HEK293 (cell line): ENCODE data around the gene AP3B1.

Source experiments
- GLI2 ChIP-seq: fragments of 450-650 bp; formaldehyde crosslinking; IDR thresholded peaks from 2 replicates; pipeline ENCODE4; 2017; ENCODE audit warnings: missing biosample characterization, missing genetic modification characterization, low read depth, borderline replicate concordance
- GLIS1 ChIP-seq: fragments of 450-650 bp; formaldehyde crosslinking; IDR thresholded peaks from 2 replicates; pipeline ENCODE4 v1.5.1; 2016; ENCODE audit warnings: missing biosample characterization, missing genetic modification characterization
- GLIS2 ChIP-seq: fragments of 450-650 bp; formaldehyde crosslinking; IDR thresholded peaks from 2 replicates; pipeline ENCODE4 v1.5.1; 2016; ENCODE audit warnings: missing biosample characterization, missing genetic modification characterization
- KLF8 ChIP-seq: fragments of 450-650 bp; formaldehyde crosslinking; IDR thresholded peaks from 2 replicates; pipeline ENCODE4 v1.5.1; 2016; ENCODE audit warnings: missing biosample characterization, missing genetic modification characterization
- KLF9 ChIP-seq: fragments of 450-650 bp; formaldehyde crosslinking; IDR thresholded peaks from 2 replicates; pipeline ENCODE4 v1.5.1; 2016; ENCODE audit warnings: missing biosample characterization, missing genetic modification characterization, low read depth
- MZF1 ChIP-seq: fragments of 450-650 bp; formaldehyde crosslinking; IDR thresholded peaks from 2 replicates; pipeline ENCODE4 v1.5.1; 2017; ENCODE audit warnings: missing biosample characterization, missing genetic modification characterization, borderline replicate concordance
- OSR2 ChIP-seq: fragments of 450-650 bp; formaldehyde crosslinking; IDR thresholded peaks from 2 replicates; pipeline ENCODE4 v1.5.1; 2016; ENCODE audit warnings: missing biosample characterization, missing genetic modification characterization
- YY1 ChIP-seq: fragments of 450-650 bp; formaldehyde crosslinking; IDR thresholded peaks from 2 replicates; pipeline ENCODE4 v1.5.1; 2018; ENCODE audit warnings: missing biosample characterization, missing genetic modification characterization
- ZBTB1 ChIP-seq: fragments of 450-650 bp; formaldehyde crosslinking; IDR thresholded peaks from 2 replicates; pipeline ENCODE4 v1.5.1; 2016; ENCODE audit warnings: missing biosample characterization, missing genetic modification characterization
- ZBTB17 ChIP-seq: fragments of 450-650 bp; formaldehyde crosslinking; IDR thresholded peaks from 2 replicates; pipeline ENCODE4 v1.5.1; 2016; ENCODE audit warnings: missing biosample characterization, missing genetic modification characterization
- ZBTB8A ChIP-seq: fragments of 450-650 bp; formaldehyde crosslinking; IDR thresholded peaks from 2 replicates; pipeline ENCODE4 v1.5.1; 2016; ENCODE audit warnings: missing biosample characterization, missing genetic modification characterization
- ZFHX2 ChIP-seq: fragments of 450-650 bp; formaldehyde crosslinking; conservative IDR thresholded peaks from 2 replicates; pipeline ENCODE4 v1.5.1; 2016; ENCODE audit warnings: missing biosample characterization, missing genetic modification characterization
- ZIC2 ChIP-seq: fragments of 450-650 bp; formaldehyde crosslinking; IDR thresholded peaks from 2 replicates; pipeline ENCODE4 v1.5.1; 2016; ENCODE audit warnings: missing biosample characterization, missing genetic modification characterization
- ZNF112 ChIP-seq: fragments of 450-650 bp; formaldehyde crosslinking; IDR thresholded peaks from 2 replicates; pipeline ENCODE4 v1.5.0; 2017; ENCODE audit warnings: missing biosample characterization, missing genetic modification characterization
- ZNF121 ChIP-seq: fragments of 450-650 bp; formaldehyde crosslinking; IDR thresholded peaks from 2 replicates; pipeline ENCODE4 v1.5.1; 2016; ENCODE audit warnings: missing biosample characterization, missing genetic modification characterization
- ZNF274 ChIP-seq, 2 experiments: fragments of 200-500 bp in 1 of 2; fragments of 450-650 bp in 1 of 2; sonication (Bioruptor generic) in 1 of 2; formaldehyde crosslinking in 1 of 2; IDR thresholded peaks; 2 replicates each; pipeline versions ENCODE4 v1.5.1 to v1.6.1; 2014 to 2016; ENCODE audit warnings: borderline replicate concordance in 1 of 2, inconsistent platforms in 1 of 2, low read length in 1 of 2, missing biosample characterization in 1 of 2, missing genetic modification characterization in 1 of 2
- ZNF366 ChIP-seq: fragments of 450-650 bp; formaldehyde crosslinking; conservative IDR thresholded peaks from 2 replicates; pipeline ENCODE4 v1.5.1; 2016; ENCODE audit warnings: missing biosample characterization, missing genetic modification characterization
- ZNF510 ChIP-seq: fragments of 450-650 bp; formaldehyde crosslinking; IDR thresholded peaks from 2 replicates; pipeline ENCODE4 v1.5.1; 2018; ENCODE audit warnings: mild to moderate bottlenecking, missing genetic modification characterization, missing biosample characterization; ENCODE audit not compliant: insufficient replicate concordance
- ZNF596 ChIP-seq: fragments of 450-650 bp; IDR thresholded peaks from 2 replicates; pipeline ENCODE4 v1.5.0; 2018; ENCODE audit warnings: missing biosample characterization, mild to moderate bottlenecking, missing genetic modification characterization, moderate library complexity
- ZNF654 ChIP-seq: fragments of 450-650 bp; formaldehyde crosslinking; IDR thresholded peaks from 2 replicates; pipeline ENCODE4 v1.5.1; 2016; ENCODE audit warnings: low read depth, missing biosample characterization, missing genetic modification characterization
- ZNF76 ChIP-seq: fragments of 450-650 bp; formaldehyde crosslinking; IDR thresholded peaks from 2 replicates; pipeline ENCODE4; 2016; ENCODE audit warnings: low read depth, missing biosample characterization, missing genetic modification characterization, borderline replicate concordance
- ZNF791 ChIP-seq: fragments of 450-650 bp; formaldehyde crosslinking; IDR thresholded peaks from 2 replicates; pipeline ENCODE4 v1.5.1; 2016; ENCODE audit warnings: missing biosample characterization, missing genetic modification characterization
- ZNF837 ChIP-seq: fragments of 450-650 bp; formaldehyde crosslinking; IDR thresholded peaks from 2 replicates; pipeline ENCODE4 v1.5.1; 2016; ENCODE audit warnings: missing biosample characterization, missing genetic modification characterization
- TF ChIP-seq, protein P1 (sequence below): fragments of 450-650 bp; formaldehyde crosslinking; IDR thresholded peaks from 2 replicates; pipeline ENCODE4; 2016; ENCODE audit warnings: missing biosample characterization, missing genetic modification characterization
- TF ChIP-seq, protein P2 (sequence below): fragments of 450-650 bp; formaldehyde crosslinking; IDR thresholded peaks from 2 replicates; pipeline ENCODE4 v1.5.1; 2016; ENCODE audit warnings: missing biosample characterization, missing genetic modification characterization
- TF ChIP-seq, protein P3 (sequence below): fragments of 450-650 bp; formaldehyde crosslinking; conservative IDR thresholded peaks from 2 replicates; pipeline ENCODE4 v1.5.1; 2016; ENCODE audit warnings: low read depth, missing biosample characterization, missing genetic modification characterization
- TF ChIP-seq, protein P4 (sequence below): fragments of 450-650 bp; formaldehyde crosslinking; IDR thresholded peaks from 2 replicates; pipeline ENCODE4 v1.5.1; 2016; ENCODE audit warnings: missing biosample characterization, missing genetic modification characterization
- TF ChIP-seq, protein P5 (sequence below): fragments of 450-650 bp; formaldehyde crosslinking; IDR thresholded peaks from 2 replicates; pipeline ENCODE4 v1.5.1; 2016; ENCODE audit warnings: missing biosample characterization, missing genetic modification characterization
- TF ChIP-seq, protein P6 (sequence below): fragments of 450-650 bp; formaldehyde crosslinking; IDR thresholded peaks from 2 replicates; pipeline ENCODE4 v1.5.1; 2016; ENCODE audit warnings: missing biosample characterization, missing genetic modification characterization

AP3B1 gene

DNA sequence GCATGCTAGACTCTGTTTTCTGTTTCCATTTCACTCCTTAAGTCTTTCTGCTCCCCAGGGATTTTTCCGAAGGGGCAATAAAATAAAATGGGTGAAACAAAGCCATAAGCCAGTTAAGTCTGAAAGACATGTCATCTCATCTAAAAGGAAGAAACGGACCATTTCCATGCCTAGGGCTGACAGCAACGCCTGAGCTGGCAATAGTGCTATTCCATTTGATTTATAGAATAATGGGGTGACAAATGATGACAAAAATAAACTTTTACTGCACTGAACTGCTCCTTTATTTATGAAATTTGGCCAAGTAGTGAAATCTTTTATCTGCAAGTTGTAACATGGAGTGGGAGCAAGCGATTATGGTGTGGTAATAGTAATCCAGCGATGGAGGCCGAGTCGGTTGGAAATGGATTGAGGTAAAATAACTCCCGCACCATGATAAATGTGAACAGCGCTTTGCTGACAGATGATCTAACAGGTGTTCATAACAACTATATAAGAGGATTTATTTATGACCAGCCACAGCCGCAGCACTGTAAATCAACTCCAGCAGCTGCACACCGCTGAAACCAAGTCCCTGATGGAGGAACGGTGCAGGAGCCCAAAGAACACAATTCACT lies 298.6 kb downstream of the AP3B1 start (continued):
- TF ChIP-seq ZNF366 (tag by site-specific recombination) (peak; percentile 80), ZBTB8A (tag by site-specific recombination) (peak; percentile 83), ZNF76 (tag by site-specific recombination) (peak; percentile 75), ZNF510 (tag by site-specific recombination) (no peak), ZFHX2 (tag by site-specific recombination) (peak; percentile 54), GLI2 (peak; percentile 91), MZF1 (tag by site-specific recombination) (peak; percentile 55), ZNF654 (tag by site-specific recombination) (0 out of 2 replicates have a peak, but pooled peaks have one; percentile 8), OSR2 (tag by site-specific recombination) (peak; percentile 99), ZNF121 (tag by site-specific recombination) (peak; percentile 70), ZBTB17 (tag by site-specific recombination) (peak; percentile 97), KLF8 (tag by site-specific recombination) (peak; percentile 64), ZBTB1 (tag by site-specific recombination) (peak; percentile 94), GLIS1 (tag by site-specific recombination) (peak; percentile 31; the same call in 1 of the 2 replicates), ZNF274 (IDR thresholded peaks at IDR 0.05; ENCODE audit: low read length) (no peak), ZNF274 (tag by site-specific recombination; IDR thresholded peaks at IDR 0.05; ENCODE audit: borderline replicate concordance) (no peak), ZIC2 (tag by site-specific recombination) (peak; percentile 30), ZNF837 (tag by site-specific recombination) (no peak), ZNF112 (no peak), ZNF791 (no peak), ZNF596 (peak; percentile 74), KLF9 (tag by site-specific recombination) (0 out of 2 replicates have a peak, but pooled peaks have one; percentile 44), YY1 (tag by site-specific recombination) (peak; percentile 70), GLIS2 (tag by site-specific recombination) (no peak)
- TF ChIP-seq, protein P1, sequence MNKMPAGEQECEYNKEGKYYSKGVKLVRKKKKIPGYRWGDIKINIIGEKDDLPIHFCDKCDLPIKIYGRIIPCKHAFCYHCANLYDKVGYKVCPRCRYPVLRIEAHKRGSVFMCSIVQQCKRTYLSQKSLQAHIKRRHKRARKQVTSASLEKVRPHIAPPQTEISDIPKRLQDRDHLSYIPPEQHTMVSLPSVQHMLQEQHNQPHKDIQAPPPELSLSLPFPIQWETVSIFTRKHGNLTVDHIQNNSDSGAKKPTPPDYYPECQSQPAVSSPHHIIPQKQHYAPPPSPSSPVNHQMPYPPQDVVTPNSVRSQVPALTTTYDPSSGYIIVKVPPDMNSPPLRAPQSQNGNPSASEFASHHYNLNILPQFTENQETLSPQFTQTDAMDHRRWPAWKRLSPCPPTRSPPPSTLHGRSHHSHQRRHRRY (tag by site-specific recombination), result peak; percentile 94
- TF ChIP-seq, protein P2, sequence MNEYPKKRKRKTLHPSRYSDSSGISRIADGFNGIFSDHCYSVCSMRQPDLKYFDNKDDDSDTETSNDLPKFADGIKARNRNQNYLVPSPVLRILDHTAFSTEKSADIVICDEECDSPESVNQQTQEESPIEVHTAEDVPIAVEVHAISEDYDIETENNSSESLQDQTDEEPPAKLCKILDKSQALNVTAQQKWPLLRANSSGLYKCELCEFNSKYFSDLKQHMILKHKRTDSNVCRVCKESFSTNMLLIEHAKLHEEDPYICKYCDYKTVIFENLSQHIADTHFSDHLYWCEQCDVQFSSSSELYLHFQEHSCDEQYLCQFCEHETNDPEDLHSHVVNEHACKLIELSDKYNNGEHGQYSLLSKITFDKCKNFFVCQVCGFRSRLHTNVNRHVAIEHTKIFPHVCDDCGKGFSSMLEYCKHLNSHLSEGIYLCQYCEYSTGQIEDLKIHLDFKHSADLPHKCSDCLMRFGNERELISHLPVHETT (tag by site-specific recombination), result peak; percentile 90
- TF ChIP-seq, protein P3, sequence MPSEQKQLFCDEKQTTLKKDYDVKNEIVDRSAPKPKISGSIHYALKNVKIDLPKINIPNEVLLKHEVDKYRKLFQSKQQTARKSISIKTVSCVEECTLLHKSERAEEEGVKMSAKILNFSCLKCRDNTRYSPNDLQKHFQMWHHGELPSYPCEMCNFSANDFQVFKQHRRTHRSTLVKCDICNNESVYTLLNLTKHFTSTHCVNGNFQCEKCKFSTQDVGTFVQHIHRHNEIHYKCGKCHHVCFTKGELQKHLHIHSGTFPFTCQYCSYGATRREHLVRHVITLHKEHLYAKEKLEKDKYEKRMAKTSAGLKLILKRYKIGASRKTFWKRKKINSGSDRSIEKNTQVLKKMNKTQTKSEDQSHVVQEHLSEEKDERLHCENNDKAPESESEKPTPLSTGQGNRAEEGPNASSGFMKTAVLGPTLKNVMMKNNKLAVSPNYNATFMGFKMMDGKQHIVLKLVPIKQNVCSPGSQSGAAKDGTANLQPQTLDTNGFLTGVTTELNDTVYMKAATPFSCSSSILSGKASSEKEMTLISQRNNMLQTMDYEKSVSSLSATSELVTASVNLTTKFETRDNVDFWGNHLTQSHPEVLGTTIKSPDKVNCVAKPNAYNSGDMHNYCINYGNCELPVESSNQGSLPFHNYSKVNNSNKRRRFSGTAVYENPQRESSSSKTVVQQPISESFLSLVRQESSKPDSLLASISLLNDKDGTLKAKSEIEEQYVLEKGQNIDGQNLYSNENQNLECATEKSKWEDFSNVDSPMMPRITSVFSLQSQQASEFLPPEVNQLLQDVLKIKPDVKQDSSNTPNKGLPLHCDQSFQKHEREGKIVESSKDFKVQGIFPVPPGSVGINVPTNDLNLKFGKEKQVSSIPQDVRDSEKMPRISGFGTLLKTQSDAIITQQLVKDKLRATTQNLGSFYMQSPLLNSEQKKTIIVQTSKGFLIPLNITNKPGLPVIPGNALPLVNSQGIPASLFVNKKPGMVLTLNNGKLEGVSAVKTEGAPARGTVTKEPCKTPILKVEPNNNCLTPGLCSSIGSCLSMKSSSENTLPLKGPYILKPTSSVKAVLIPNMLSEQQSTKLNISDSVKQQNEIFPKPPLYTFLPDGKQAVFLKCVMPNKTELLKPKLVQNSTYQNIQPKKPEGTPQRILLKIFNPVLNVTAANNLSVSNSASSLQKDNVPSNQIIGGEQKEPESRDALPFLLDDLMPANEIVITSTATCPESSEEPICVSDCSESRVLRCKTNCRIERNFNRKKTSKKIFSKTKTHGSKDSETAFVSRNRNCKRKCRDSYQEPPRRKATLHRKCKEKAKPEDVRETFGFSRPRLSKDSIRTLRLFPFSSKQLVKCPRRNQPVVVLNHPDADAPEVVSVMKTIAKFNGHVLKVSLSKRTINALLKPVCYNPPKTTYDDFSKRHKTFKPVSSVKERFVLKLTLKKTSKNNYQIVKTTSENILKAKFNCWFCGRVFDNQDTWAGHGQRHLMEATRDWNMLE (tag by site-specific recombination), result peak; percentile 31; the same call in 1 of the 2 replicates
- TF ChIP-seq, protein P4, sequence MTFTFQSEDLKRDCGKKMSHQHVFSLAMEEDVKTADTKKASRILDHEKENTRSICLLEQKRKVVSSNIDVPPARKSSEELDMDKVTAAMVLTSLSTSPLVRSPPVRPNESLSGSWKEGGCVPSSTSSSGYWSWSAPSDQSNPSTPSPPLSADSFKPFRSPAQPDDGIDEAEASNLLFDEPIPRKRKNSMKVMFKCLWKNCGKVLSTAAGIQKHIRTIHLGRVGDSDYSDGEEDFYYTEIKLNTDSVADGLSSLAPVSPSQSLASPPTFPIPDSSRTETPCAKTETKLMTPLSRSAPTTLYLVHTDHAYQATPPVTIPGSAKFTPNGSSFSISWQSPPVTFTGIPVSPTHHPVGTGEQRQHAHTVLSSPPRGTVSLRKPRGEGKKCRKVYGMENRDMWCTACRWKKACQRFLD (tag by site-specific recombination), result no peak
- TF ChIP-seq, protein P5, sequence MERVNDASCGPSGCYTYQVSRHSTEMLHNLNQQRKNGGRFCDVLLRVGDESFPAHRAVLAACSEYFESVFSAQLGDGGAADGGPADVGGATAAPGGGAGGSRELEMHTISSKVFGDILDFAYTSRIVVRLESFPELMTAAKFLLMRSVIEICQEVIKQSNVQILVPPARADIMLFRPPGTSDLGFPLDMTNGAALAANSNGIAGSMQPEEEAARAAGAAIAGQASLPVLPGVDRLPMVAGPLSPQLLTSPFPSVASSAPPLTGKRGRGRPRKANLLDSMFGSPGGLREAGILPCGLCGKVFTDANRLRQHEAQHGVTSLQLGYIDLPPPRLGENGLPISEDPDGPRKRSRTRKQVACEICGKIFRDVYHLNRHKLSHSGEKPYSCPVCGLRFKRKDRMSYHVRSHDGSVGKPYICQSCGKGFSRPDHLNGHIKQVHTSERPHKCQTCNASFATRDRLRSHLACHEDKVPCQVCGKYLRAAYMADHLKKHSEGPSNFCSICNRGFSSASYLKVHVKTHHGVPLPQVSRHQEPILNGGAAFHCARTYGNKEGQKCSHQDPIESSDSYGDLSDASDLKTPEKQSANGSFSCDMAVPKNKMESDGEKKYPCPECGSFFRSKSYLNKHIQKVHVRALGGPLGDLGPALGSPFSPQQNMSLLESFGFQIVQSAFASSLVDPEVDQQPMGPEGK (tag by site-specific recombination), result peak; percentile 49; the same call in 1 of the 2 replicates
- TF ChIP-seq, protein P6, sequence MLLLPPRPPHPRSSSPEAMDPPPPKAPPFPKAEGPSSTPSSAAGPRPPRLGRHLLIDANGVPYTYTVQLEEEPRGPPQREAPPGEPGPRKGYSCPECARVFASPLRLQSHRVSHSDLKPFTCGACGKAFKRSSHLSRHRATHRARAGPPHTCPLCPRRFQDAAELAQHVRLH (tag by site-specific recombination), result peak; percentile 97
